MM.1S (cell line): ENCODE data around the gene STRA6.

ENCODE experiments used
- DNase-seq: peaks from one replicate; pipeline ENCODE4 v3.0.0-alpha.2; 2015
- H2AFZ ChIP-seq: fragments of 300-600 bp; sonication (generic); 2 replicates; pipeline ENCODE4 v1.6.0; 2016; ENCODE audit warnings: antibody characterized with exemption, low read length
- H3F3A ChIP-seq: fragments of 300-600 bp; sonication (generic); 2 replicates; pipeline ENCODE4 v1.6.1; 2016; ENCODE audit warnings: mild to moderate bottlenecking, antibody characterized with exemption, low read length, moderate library complexity, mixed read lengths; ENCODE audit not compliant: insufficient read depth
- H3K27ac ChIP-seq: fragments of 300-600 bp; sonication (generic); 2 replicates; pipeline ENCODE4 v1.5.1; 2016; ENCODE audit warnings: mild to moderate bottlenecking, low read length
- H3K27me3 ChIP-seq: fragments of 300-600 bp; sonication (generic); replicated peaks from 2 replicates; pipeline ENCODE4 v1.6.0; 2016; ENCODE audit warnings: low read length; ENCODE audit not compliant: insufficient read depth
- H3K36me3 ChIP-seq: fragments of 300-600 bp; sonication (generic); replicated peaks from 2 replicates; pipeline ENCODE4 v1.6.1; 2016; ENCODE audit warnings: mild to moderate bottlenecking, low read length, mixed read lengths; ENCODE audit not compliant: insufficient read depth
- H3K4me1 ChIP-seq: fragments of 300-600 bp; sonication (generic); 2 replicates; pipeline ENCODE4 v1.6.1; 2016; ENCODE audit warnings: low read length, mixed read lengths
- H3K4me2 ChIP-seq: fragments of 300-600 bp; sonication (generic); 2 replicates; pipeline ENCODE4 v1.6.0; 2016; ENCODE audit warnings: low read depth, low read length
- H3K4me3 ChIP-seq: fragments of 300-600 bp; sonication (generic); 2 replicates; pipeline ENCODE4 v1.5.1; 2016; ENCODE audit warnings: low read length, mixed read lengths
- H3K79me2 ChIP-seq: fragments of 300-600 bp; sonication (generic); 2 replicates; pipeline ENCODE4 v1.6.1; 2016; ENCODE audit warnings: mixed run types, low read length, mixed read lengths
- H3K9ac ChIP-seq: fragments of 300-600 bp; sonication (generic); 2 replicates; pipeline ENCODE4 v1.6.1; 2016; ENCODE audit warnings: low read length, mixed read lengths
- H3K9me2 ChIP-seq: fragments of 300-600 bp; sonication (generic); replicated peaks from 2 replicates; pipeline ENCODE4 v1.6.1; 2016; ENCODE audit warnings: mild to moderate bottlenecking, low read length, mixed read lengths; ENCODE audit not compliant: insufficient read depth
- H3K9me3 ChIP-seq: fragments of 300-600 bp; sonication (generic); replicated peaks from 2 replicates; pipeline ENCODE4 v1.6.1; 2016; ENCODE audit warnings: mild to moderate bottlenecking, low read length, mixed read lengths; ENCODE audit not compliant: insufficient read depth
- H4K20me1 ChIP-seq: fragments of 300-600 bp; sonication (generic); 2 replicates; pipeline ENCODE4 v1.6.1; 2016; ENCODE audit warnings: mild to moderate bottlenecking, low read length, moderate library complexity, mixed read lengths; ENCODE audit not compliant: insufficient read depth
- CTCF ChIP-seq: fragments of 300-600 bp; sonication (generic); IDR thresholded peaks from 2 replicates; pipeline ENCODE4 v1.5.1; 2016; ENCODE audit warnings: antibody characterized with exemption, low read length, mixed read lengths
- EZH2 ChIP-seq: fragments of 300-600 bp; sonication (generic); optimal IDR thresholded peaks from 2 replicates; pipeline ENCODE3; 2017; ENCODE audit warnings: low read depth, mild to moderate bottlenecking, antibody characterized with exemption, low read length, mixed read lengths
- EZH2phosphoT487 ChIP-seq: fragments of 300-600 bp; sonication (generic); IDR thresholded peaks from 2 replicates; pipeline ENCODE4 v1.6.1; 2018; ENCODE audit warnings: antibody characterized with exemption, low read length

STRA6 gene

GRCh38 chr15:74206801-74207281, 4.3 kb upstream of the STRA6 start:
- no peak overlapping the region for H3K9ac ChIP-seq
- H3K27ac ChIP-seq: no peak overlapping the region

GRCh38 chr15:74205582-74205947, 3.0 kb upstream of the STRA6 start:
- no peaks in the 10 kb centered on the region for H3K79me2 ChIP-seq
- H3K27me3 ChIP-seq: peaks cover 97% of the 10 kb centered on the region
- TF ChIP-seq EZH2phosphoT487 (no peak), CTCF (no peak), EZH2 (no peak)
- H3K4me3 ChIP-seq: no peak overlapping the region
- H3K4me2 ChIP-seq: no peak overlapping the region
- H3K4me1 ChIP-seq: no peaks in the 10 kb centered on the region
- no peaks in the 10 kb centered on the region for H3K36me3 ChIP-seq
- no peak overlapping the region for H3K27ac ChIP-seq
- no peaks in the 10 kb centered on the region for H3F3A ChIP-seq
- H3K9me2 ChIP-seq: no peaks in the 10 kb centered on the region
- H2AFZ ChIP-seq: no peak overlapping the region
- DNase-seq: no peak
- H3K9me3 ChIP-seq: no peaks in the 10 kb centered on the region
- H3K9ac ChIP-seq: no peak overlapping the region
- no peaks in the 10 kb centered on the region for H4K20me1 ChIP-seq

More at GRCh38 chr15:74206801-74207281, 4.3 kb upstream of the STRA6 start:
- no peak overlapping the region for H2AFZ ChIP-seq
- H3K4me3 ChIP-seq: no peak overlapping the region
- H3K27me3 ChIP-seq: peaks cover 89% of the 10 kb centered on the region
- no peaks in the 10 kb centered on the region for H3K36me3 ChIP-seq
- TF ChIP-seq EZH2phosphoT487: no peak
- TF ChIP-seq EZH2: no peak
- no peak for TF ChIP-seq CTCF
- no peaks in the 10 kb centered on the region for H3F3A ChIP-seq
- no peaks in the 10 kb centered on the region for H3K9me3 ChIP-seq
- no peaks in the 10 kb centered on the region for H3K79me2 ChIP-seq
- no peaks in the 10 kb centered on the region for H3K9me2 ChIP-seq
- H3K4me1 ChIP-seq: no peaks in the 10 kb centered on the region
- no peak overlapping the region for H3K4me2 ChIP-seq
- no peak for DNase-seq
- no peaks in the 10 kb centered on the region for H4K20me1 ChIP-seq

- H3K9me2 ChIP-seq: no peaks in the 10 kb centered on the region
- H3K4me1 ChIP-seq: no peaks in the 10 kb centered on the region
- no peak overlapping the region for H3K4me3 ChIP-seq
- no peaks in the 10 kb centered on the region for H3K36me3 ChIP-seq
- no peak for DNase-seq
- no peak for TF ChIP-seq CTCF
- no peak for TF ChIP-seq EZH2
- no peak for TF ChIP-seq EZH2phosphoT487
- H3K9ac ChIP-seq: no peak overlapping the region
- peaks cover 93% of the 10 kb centered on the region for H3K27me3 ChIP-seq
- no peaks in the 10 kb centered on the region for H3F3A ChIP-seq
- no peak overlapping the region for H2AFZ ChIP-seq
- H3K4me2 ChIP-seq: no peak overlapping the region
- no peaks in the 10 kb centered on the region for H3K9me3 ChIP-seq
- H3K27ac ChIP-seq: no peak overlapping the region
- no peaks in the 10 kb centered on the region for H4K20me1 ChIP-seq
- H3K79me2 ChIP-seq: no peaks in the 10 kb centered on the region
Observed at GRCh38 chr15:74203914-74204431, 1.4 kb upstream of the STRA6 start.
